ENCODE results near the gene ANXA2. TPM values are rescaled to one million over a fixed set of nuclear protein-coding genes. Genes with fewer than 3 reads are reported as not detected.
A peak's percentile ranks its signal among the peaks of the same experiment; 100 is the strongest.

Gene ANXA2
- polyA plus RNA-seq, 1 of the 3 experiments (the other 2 are of a cell fraction) = 4,669 TPM

DNA sequence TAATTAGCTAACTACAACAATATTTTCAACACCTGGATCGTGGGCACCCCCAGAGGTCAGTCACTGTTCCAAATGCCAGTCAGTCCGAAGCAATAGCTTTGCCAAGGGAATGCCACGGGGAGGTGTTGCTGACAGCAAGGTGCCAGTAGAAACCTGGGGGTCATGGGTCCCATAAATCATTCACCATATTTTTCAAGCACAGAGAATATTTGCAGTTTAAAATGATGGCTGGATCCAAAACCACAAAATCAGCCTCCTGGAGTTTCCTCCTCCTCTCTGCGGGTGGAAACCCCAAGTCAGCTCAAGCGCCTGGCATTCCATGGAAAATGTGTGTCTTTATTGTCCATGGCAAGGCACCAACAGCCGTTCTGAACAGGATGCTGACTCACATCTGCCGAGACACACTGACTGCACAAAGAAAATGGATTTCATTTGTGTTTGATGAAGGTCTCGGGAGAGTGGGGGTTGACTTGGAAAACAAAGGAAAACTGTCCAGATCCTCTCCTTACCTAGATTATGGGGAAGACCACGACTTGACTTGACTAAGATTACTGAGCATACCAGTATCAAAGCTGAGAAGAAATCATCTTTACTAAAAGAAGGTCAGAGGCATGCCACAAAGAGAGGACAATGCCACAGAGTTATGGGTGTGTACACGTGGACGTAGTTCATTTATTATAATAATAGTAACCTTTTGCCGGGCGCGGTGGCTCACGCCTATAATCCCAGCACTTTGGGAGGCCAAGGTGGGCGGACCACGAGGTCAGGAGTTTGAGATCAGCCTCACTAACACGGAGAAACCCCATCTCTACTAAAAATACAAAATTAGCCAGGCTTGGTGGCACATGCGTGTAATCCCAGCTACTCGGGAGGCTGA lies 26.4 kb downstream of the ANXA2 start (continued):
- TF ChIP-seq, protein P1, sequence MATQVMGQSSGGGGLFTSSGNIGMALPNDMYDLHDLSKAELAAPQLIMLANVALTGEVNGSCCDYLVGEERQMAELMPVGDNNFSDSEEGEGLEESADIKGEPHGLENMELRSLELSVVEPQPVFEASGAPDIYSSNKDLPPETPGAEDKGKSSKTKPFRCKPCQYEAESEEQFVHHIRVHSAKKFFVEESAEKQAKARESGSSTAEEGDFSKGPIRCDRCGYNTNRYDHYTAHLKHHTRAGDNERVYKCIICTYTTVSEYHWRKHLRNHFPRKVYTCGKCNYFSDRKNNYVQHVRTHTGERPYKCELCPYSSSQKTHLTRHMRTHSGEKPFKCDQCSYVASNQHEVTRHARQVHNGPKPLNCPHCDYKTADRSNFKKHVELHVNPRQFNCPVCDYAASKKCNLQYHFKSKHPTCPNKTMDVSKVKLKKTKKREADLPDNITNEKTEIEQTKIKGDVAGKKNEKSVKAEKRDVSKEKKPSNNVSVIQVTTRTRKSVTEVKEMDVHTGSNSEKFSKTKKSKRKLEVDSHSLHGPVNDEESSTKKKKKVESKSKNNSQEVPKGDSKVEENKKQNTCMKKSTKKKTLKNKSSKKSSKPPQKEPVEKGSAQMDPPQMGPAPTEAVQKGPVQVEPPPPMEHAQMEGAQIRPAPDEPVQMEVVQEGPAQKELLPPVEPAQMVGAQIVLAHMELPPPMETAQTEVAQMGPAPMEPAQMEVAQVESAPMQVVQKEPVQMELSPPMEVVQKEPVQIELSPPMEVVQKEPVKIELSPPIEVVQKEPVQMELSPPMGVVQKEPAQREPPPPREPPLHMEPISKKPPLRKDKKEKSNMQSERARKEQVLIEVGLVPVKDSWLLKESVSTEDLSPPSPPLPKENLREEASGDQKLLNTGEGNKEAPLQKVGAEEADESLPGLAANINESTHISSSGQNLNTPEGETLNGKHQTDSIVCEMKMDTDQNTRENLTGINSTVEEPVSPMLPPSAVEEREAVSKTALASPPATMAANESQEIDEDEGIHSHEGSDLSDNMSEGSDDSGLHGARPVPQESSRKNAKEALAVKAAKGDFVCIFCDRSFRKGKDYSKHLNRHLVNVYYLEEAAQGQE (IDR thresholded peaks at IDR 0.05; ENCODE audit: low read depth, low read length) = peak; percentile 82
- TF ChIP-seq FOXM1 (IDR thresholded peaks at IDR 0.05; ENCODE audit: low read depth) (peak; percentile 98), CHD2 (IDR thresholded peaks at IDR 0.05; ENCODE audit: low read length, partially characterized antibody) (peak; percentile 20), RAD21 (IDR thresholded peaks at IDR 0.05; ENCODE audit: low read length) (no peak), RXRA (IDR thresholded peaks at IDR 0.05; ENCODE audit: borderline replicate concordance, low read depth) (peak; percentile 91)
- TF ChIP-seq, protein P2, sequence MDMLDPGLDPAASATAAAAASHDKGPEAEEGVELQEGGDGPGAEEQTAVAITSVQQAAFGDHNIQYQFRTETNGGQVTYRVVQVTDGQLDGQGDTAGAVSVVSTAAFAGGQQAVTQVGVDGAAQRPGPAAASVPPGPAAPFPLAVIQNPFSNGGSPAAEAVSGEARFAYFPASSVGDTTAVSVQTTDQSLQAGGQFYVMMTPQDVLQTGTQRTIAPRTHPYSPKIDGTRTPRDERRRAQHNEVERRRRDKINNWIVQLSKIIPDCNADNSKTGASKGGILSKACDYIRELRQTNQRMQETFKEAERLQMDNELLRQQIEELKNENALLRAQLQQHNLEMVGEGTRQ (IDR thresholded peaks at IDR 0.05; ENCODE audit: borderline replicate concordance, low read depth, low read length) = no peak
- TF ChIP-seq, protein P3, sequence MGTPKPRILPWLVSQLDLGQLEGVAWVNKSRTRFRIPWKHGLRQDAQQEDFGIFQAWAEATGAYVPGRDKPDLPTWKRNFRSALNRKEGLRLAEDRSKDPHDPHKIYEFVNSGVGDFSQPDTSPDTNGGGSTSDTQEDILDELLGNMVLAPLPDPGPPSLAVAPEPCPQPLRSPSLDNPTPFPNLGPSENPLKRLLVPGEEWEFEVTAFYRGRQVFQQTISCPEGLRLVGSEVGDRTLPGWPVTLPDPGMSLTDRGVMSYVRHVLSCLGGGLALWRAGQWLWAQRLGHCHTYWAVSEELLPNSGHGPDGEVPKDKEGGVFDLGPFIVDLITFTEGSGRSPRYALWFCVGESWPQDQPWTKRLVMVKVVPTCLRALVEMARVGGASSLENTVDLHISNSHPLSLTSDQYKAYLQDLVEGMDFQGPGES (IDR thresholded peaks at IDR 0.05; ENCODE audit: low read depth, low read length) = no peak

DNA sequence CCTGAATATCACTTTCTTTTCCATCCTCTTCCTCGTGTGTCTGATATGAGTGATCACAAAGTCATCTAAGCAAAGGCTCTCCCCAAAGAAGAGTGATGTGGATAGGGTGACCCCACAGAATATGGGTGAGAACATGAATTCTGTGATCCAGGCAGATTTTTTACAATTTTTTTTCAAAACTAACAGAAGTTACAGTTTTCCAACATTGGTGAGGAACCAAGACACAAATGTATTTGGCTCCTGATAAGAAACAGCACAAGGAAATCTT lies 27.0 kb downstream of the ANXA2 start:
- Histone ChIP-seq H3K4me3 (ENCODE audit: low read depth in 2 of 2, low read length in 1 of 2) (0 out of 4 replicates have a peak overlapping the region, but pooled peaks of 1 of the 2 experiments have one; percentile 13), H3K36me3 (replicated peaks in 1 of 2; ENCODE audit: control insufficient read depth in 1 of 2, insufficient read depth in 2 of 2, low read length in 1 of 2) (peaks cover 46 to 51% of the 10 kb centered on the region in 2 experiments)
- TF ChIP-seq MEF2A (IDR thresholded peaks at IDR 0.05; ENCODE audit: borderline replicate concordance, low read depth) = no peak
- TF ChIP-seq NFIC (IDR thresholded peaks at IDR 0.05; ENCODE audit: borderline replicate concordance) = no peak
- TF ChIP-seq SIN3A (IDR thresholded peaks at IDR 0.05; ENCODE audit: borderline replicate concordance, low read depth, low read length) = no peak
- TF ChIP-seq, protein P3 (IDR thresholded peaks at IDR 0.05; ENCODE audit: low read depth, low read length) = no peak
- TF ChIP-seq YY1 (IDR thresholded peaks at IDR 0.05; ENCODE audit: low read depth) = no peak
- no peak for TF ChIP-seq GABPA (IDR thresholded peaks at IDR 0.05; ENCODE audit: low read depth)
- TF ChIP-seq, protein P4, sequence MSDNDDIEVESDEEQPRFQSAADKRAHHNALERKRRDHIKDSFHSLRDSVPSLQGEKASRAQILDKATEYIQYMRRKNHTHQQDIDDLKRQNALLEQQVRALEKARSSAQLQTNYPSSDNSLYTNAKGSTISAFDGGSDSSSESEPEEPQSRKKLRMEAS (IDR thresholded peaks at IDR 0.05; ENCODE audit: low read depth) = no peak
- TF ChIP-seq GATA2 (CRISPR knock-in tag; IDR thresholded peaks at IDR 0.05) = no peak
- no peak for TF ChIP-seq TEAD4 (IDR thresholded peaks at IDR 0.05; ENCODE audit: borderline replicate concordance, insufficient read depth)
- TF ChIP-seq, protein P2 (IDR thresholded peaks at IDR 0.05; ENCODE audit: borderline replicate concordance, low read depth, low read length) = no peak
- TF ChIP-seq NRF1 (IDR thresholded peaks at IDR 0.05; ENCODE audit: low read depth, low read length) = no peak
- TF ChIP-seq RXRA (IDR thresholded peaks at IDR 0.05; ENCODE audit: borderline replicate concordance, low read depth) = no peak
- no peak for TF ChIP-seq TAF1 (IDR thresholded peaks at IDR 0.05; ENCODE audit: borderline replicate concordance, low read depth, low read length)
- TF ChIP-seq ELF1 (IDR thresholded peaks at IDR 0.05) = no peak
- no peak for TF ChIP-seq RFX5 (IDR thresholded peaks at IDR 0.05; ENCODE audit: low read length)
- TF ChIP-seq JUND (IDR thresholded peaks at IDR 0.05) = no peak
- no peak for TF ChIP-seq EP300 (IDR thresholded peaks at IDR 0.05; ENCODE audit: borderline replicate concordance in 1 of 2, low read depth in 1 of 2, low read length in 1 of 2)

More for the DNA sequence above, 27.0 kb downstream of the ANXA2 start:
- H3F3A ChIP-seq (replicated peaks; ENCODE audit: insufficient read depth) = peaks cover 70% of the 10 kb centered on the region
- no peaks in the 10 kb centered on the region for H3K9me3 ChIP-seq
- peak overlapping the region; percentile 79 for H3K9ac ChIP-seq
- peaks cover 25% of the 10 kb centered on the region; the same call in 1 of the 2 replicates for H4K20me1 ChIP-seq (ENCODE audit: insufficient read depth)
- WGBS (ENCODE audit: low lambda C conversion rate) = 33% methylated on average over 1 of the region's 1 CpG
- no peaks in the 10 kb centered on the region for H3K27me3 ChIP-seq (ENCODE audit: insufficient read depth)
- H3K9me2 ChIP-seq = no peaks in the 10 kb centered on the region
- H3K4me1 ChIP-seq (ENCODE audit: control insufficient read depth in 1 of 2, insufficient read depth in 2 of 2, low read depth in 1 of 2, low read length in 1 of 2) = peaks cover 17 to 65% of the 10 kb centered on the region in 2 experiments
- peak overlapping the region; percentile 87 to 99 for H3K27ac ChIP-seq (ENCODE audit: low read depth in 2 of 2, low read length in 1 of 2)
- no peak for DNase-seq
- CTCF ChIA-PET = interaction anchor here (1.5 kb wide), 1 partner anchor 11 kb away, joined by 5 read pairs; no protein-coding TSS in a partner anchor
- POLR2A ChIA-PET = no interaction called here
- H2AFZ ChIP-seq (ENCODE audit: low read depth) = no peak overlapping the region
- H3K4me2 ChIP-seq = peak overlapping the region; percentile 67
- H3K79me2 ChIP-seq (ENCODE audit: insufficient read depth) = peaks cover 66% of the 10 kb centered on the region
